HG03139 (cell line): ENCODE results near the gene CACNA2D1.

Source experiments
- ATAC-seq: cut with Tn5 transposase; IDR thresholded peaks from one replicate; pipeline ENCODE4 v1.9.1; 2021; ENCODE audit not compliant: unreplicated experiment

CACNA2D1 gene

DNA sequence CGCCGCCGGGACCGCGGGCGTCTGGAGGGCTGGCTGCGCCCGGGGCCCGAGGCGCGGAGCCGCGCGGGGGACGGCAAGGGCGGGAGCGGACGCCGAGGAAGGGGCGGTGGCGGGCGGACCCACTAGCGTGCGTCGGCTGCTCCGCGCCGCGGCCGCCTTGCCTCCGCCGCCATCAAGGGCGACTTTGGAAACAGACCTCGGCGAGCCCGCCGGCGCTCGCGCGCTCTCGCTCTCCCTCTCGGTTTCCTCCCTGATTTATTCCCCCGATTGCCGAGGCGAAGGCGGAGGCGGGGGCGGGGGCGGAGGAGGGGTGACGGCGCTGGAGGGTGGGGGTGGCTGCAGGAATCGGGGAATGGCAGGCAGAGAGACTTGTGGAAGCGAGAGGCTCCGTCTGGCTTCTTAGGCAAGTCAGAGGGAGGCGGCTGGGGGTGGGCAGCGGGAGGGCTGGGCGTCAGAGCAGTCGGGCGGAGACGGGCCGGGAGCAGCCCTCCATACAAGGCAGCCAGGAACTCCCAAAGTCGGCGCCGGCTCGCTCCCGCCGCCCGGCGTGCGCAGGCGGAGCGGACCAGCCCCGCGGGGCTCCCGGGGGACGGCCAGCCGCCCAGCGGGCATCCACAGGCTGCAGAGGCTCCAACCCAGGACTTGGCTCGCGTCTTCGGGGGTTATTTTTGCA lies at the start of gene CACNA2D1:
TSS of gene CACNA2D1 (minus strand) at position 231 of the 673 bp plus-strand sequence.
- ATAC-seq = no peak

DNA sequence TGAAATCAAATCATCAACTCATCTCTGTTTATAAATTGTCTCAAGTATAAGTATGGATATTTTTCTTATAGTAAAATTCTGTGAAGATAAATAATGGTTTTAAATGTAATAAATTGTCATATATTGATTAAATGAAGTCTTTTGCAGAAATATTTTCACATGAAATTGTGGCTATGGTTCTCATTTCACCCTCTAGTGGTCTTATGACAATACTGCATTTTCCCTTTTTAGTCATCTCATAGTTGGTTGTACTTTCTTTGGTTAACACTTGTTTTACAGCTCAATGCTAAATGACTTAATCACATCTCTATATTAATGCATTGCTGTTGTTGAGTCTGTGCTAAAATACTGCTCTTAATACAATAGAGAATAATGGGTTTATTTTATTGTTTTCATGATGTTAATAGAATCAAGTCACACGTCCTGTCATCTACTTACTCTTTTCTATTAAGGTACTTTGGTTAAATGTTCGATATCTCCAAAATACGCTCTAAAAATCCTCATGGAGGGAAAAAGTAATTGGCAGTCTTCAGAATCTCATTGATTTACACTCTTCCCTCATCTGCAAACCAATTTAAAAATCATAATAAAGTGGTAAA lies 38.0 kb upstream of the CACNA2D1 start:
- no peak for ATAC-seq

- no peak for ATAC-seq
These were observed 34.3 kb upstream of the CACNA2D1 start for GRCh38 chr7:82477733-82478515.

DNA sequence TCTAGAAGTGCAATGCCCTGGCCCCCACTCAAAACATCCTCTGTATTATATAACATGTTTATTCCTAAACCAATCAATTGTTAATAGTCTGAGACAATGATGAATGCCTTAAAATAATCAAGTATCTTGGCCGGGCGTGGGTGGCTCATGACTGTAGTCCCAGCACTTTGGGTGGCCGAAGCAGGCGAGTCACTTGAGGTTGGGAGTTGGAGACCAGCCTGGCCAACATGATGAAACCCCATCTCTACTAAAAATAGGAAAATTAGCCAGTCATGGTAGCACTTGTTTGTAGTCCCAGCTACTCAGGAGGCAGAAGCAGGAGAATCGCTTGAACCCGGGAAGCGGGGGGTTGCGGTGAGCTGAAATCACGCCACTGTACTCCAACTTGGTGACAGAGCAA lies 29.4 kb upstream of the CACNA2D1 start:
- no peak for ATAC-seq

DNA sequence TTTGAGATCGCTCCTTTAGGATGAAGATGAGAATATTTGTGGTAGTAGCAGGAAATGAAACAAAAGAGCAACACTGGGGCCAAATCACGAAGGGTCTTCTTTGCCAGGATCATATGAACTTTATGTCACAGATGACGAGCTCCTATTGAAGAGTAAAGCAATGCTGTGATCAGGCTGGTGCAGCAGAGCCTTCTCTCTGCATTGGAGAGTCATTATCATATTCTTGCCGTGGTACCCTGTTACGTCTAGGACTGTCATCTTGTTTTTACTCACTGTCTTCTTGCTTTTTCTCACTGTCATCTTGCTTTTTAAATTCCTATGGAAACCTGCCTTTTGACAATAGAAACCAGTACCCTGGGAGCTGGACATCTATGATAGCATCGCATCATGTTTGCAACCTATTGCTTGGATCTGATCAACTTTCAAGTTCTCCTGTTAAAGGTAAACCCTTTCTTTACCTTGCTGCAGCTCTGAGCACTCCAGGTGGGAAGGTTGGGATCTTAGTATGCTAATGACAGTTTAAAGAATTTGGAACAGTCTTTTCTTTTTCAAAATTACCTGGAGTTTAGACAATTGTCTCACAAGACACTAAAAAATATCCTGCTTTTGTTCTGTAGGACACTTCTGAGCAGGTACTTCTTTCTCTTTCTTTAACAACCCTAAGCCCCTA lies 27.9 kb upstream of the CACNA2D1 start:
- ATAC-seq = no peak

GRCh38 chr7:82469207-82469606 lies 25.6 kb upstream of the CACNA2D1 start:
- ATAC-seq = no peak

DNA sequence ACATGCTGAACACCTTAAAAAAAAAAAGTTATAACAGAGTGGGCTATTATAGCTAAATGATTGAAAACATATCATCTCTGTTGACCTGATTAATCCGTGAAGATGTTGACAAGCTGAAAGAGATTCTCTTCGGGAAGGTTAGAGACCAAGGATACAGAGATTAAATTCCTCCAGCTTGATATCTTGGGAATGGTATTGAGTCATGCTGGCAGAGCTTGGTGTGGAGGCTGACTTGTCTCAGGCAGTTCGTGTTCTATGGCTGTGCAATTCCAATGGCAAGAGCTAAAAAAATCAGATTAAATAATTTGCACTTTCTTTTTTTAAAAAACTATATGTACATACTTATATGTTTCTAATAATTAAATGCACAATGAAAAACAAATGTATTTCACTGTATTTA lies 24.9 kb upstream of the CACNA2D1 start:
- ATAC-seq = no peak

DNA sequence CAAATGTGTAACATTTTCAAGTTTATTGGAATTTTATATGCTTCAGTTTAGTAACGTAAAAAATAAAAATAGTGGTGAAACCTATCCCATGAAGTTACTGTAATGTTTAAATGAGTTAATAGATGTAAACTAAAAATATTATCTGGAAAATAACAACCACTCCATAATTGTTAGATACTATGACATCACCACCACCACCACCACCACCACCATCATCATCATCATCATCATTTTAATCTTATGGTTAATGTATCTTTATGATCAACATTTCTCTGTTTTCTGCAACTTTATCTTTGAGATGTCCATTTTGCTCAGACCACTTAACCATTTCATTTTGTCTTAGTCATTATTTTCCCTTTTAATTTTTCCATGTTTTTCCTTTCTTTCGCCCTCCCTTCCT lies 23.4 kb upstream of the CACNA2D1 start:
- ATAC-seq = no peak

GRCh38 chr7:82464372-82464771 lies 20.8 kb upstream of the CACNA2D1 start:
- no peak for ATAC-seq

- no peak for ATAC-seq
These were observed 11.7 kb upstream of the CACNA2D1 start for GRCh38 chr7:82455295-82455694.

DNA sequence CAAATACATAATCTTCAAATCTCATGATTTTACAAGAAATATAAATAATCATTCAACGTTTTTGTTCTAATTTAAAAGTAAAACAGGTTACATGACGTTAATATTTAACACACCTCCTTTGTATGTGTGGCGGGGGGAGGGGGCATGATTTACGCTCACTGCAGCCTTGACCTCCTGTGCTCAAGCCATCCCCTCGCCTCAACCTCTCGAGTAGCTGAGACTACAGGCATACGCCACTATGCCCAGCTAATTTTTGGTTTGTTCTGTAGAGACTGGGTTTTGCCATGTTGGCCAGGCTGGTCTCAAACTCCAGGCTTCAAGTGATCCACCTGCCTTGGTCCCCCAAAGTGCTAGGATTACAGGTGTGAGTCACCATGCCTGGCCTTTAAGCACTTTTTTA lies 7.2 kb upstream of the CACNA2D1 start:
- ATAC-seq = no peak

DNA sequence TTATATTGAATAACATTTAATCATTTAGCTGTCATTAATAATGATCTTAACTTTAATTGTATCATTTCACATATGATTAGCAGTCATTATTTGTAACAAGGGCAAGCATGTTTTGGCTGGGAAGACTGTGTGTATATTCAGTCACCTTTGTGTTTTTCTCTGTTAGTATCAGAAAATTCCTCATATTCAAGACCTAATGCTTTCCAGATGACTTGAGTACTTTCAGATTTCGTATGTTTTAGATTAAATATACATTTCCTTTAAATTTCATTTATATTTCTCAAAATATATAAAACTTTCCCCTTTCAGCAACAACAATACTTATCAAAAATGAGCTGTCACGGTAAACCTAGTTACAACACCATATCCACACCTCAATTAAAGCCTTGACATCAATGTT lies 6.3 kb upstream of the CACNA2D1 start:
- no peak for ATAC-seq

DNA sequence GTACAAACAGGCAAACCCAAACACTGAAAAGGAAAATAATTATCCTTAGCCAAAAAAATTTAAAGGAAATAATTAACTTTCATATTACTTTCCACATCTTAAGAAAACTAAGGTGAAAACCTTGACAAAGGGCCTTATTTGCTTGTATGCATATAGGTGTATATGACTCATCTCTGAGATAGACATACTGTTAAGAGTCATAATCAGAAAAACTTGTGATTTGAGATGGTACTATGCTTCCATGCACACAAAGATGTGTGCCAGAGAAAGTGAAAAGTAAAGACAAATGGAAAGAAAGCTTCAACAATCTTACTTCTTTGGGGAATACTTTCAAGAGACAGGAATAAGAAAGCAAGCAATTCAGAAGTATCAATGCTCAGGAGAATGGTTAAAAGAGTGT lies 3.3 kb upstream of the CACNA2D1 start:
- no peak for ATAC-seq

DNA sequence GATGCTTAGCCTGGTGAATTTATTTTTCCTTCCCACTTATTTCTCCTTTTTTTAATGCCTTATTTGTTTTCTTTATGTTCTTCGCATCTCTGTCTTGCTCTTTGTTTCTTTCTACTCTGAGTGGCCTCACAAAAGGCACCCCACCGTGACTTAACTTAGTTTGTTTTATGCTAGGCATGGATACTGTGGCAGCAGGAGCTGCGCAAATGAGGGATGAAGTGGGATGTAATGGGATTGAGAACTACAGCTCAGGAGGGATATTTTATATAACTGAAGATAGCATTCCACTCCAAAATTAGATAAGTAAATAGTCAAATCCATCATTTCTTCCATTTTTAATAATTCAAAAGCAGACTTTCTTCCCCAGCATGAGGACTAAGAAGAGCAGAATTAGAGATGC lies 1.7 kb upstream of the CACNA2D1 start:
- ATAC-seq = no peak

DNA sequence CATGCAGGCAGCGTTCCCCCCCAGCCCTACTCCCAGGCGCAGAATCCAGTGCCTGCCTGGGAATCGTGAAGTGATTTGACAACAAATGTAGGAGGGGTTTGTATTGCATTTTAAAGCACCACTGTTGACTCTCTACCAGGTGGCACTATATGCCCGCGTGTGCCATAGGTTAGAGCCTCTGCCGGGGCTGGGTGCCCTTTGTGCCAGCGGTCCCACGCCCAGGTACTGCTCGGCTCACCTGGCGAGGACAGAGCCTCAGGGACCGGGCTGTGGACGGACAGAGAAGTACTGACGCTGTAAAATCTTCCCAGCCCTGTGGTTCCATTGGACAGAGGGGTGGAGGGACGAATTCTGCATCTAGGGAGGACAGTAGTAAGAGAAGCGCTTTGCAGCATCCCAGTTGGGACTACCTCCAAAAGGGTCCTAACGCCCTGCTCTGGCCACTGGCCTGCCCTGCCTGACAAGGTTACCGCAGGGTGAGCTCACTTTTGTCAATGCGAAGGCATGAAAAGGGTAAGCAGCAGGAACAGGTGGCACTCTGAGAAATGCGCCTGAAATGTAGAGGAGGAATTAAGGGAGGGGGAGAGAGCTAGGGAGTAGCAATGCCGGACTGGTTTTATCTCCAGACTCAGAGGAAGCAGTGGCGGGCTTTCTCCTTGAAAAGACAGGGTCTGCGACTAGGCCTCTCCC lies 788 bp upstream of the CACNA2D1 start:
- ATAC-seq = no peak

GRCh38 chr7:82443036-82443546 lies 486 bp downstream of the CACNA2D1 start:
- ATAC-seq = no peak

DNA sequence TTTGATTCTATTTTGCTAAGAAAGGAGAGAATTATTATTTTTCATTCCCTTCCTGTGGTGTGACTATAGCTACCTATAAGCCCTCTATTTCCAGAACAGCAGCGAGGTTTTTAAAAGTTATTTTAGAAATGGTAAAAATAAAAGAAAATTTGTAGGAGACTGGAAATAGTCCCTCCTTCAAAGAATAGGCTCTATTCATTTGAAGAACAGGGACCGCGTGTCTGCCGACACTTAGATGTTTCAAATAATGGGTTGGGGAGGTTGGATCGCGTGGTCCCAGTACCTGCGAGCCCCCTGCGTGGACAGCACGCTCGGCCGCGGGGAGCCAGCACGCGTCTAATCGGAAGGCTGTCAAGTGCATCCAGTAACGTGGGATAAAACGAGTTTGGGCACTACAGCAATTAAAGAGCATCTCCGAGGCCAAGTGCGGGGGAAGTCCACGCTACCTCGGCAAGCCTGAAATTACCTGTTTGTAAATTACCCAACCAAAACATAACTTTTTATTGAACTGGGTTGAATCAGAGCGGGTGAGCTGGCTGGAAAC lies 1.0 kb downstream of the CACNA2D1 start:
- no peak for ATAC-seq

DNA sequence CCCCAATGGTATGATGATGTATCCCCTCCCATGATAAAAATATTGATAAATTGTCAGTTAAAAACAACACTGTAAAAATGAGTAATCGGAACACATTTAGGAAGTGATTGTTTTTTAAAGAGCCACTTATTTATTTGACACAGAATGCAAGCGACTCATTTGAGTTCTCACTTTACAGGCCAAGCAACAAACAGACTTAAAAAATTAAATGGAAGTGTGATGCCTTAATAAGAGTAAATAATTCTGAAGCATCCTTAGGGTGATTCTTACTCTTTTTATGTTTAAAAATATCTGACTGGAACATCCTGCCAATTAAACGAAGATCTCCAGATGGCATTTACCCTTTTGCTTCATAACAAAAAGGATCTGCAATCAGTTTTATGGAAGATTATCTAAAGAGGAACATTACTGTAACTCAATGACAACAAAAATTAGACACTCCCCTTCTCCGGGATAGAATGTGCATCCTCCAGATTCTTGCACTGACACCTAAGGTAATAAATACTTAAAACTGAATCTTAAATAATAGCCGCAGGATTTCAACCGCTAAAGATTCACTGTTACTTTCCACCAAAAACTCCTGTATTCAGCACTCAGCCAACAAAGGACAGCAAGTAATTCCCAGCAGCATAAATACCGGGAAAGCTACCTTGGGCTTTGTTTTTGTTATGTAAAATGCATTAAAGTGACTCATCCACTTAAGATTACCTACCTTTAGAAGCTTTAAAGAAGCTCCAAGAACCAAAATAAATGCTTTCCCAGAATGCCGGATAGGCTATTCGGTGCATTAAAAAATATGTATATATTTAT lies 1.7 kb downstream of the CACNA2D1 start:
- no peak for ATAC-seq

- no peak for ATAC-seq
These were observed 5.1 kb downstream of the CACNA2D1 start for GRCh38 chr7:82438521-82438920.

DNA sequence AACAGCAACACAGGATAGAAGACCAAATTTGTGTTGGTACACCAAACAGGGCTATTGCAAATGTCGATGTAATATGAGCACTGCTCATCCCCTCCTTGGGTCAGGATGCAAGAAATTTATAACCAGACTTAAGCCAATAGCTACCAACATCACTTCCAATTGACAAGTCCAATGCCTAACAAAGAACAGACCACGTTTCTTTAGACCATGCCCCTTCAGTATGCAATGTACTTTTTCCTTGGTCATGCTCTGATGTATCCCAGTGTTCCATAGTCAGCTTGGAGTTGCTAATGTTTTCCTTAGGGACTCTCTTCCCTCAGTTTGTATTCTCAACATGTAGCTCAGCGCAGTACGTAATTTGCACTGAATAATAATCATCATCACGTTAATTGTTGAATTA lies 7.8 kb downstream of the CACNA2D1 start:
- ATAC-seq = no peak
